ENCODE results near the gene RILPL2.
A peak's percentile ranks its signal among the peaks of the same experiment; 100 is the strongest.
"Not testable (repeated sequence)": the region's sequence is repeated elsewhere in the genome, so short reads cannot be mapped to it uniquely, and the experiment has no call there.

RILPL2 gene

DNA sequence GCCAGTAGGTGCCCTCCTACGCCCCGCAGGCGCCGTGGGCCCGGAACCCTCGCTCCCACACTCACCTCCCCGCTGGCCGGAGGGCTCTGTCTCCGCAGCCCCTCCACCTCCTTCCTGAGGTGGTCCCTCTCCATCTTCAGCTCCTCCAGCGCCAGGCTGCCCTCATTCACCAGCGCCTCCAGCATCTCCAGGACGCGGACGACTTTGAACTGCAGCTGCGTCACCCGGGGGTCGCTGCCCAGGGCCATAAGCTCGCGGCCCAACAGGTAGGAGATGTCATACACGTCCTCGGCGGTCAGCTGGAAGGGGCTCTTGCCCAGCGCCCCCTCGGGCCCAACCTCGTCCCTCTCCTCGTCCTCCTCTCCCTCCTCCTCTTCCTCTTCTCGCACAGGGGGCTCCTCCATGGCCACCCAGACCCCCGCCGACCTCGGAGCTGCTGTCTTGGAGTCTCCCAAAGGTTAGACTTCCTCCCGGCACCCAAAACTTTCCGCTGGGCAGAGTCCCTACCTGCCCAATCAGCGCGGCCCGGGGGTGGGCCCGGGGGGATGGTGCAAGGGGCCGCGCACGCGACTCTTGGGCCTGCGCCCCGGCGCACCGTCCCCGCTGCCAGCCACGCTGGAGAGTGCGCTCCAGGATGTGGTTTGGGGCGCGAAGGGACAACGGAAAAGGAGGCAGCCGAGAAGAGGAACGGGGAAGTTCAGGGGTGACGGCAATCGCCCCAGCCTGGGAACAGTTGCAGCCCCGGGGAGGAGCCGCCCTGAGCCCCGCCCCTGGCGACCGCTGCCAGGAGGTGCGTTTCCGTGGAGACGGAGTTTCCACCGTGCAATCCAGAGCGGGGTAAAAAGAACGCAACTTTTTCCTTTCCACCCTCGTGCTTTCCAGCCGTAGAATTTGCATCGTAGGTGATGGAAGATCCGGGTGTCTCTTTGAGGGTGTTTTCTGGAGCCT lies at the start of gene RILPL2:
Gene RILPL2, minus strand, starts transcription at position 668 of the 948 bp plus-strand sequence. Its CDS starts 264 bp downstream, at position 404.
- DNase-seq: peak; percentile 88

GRCh38 chr12:123485756-123486155 lies 49.3 kb upstream of the RILPL2 start:
- DNase-seq: no peak

DNA sequence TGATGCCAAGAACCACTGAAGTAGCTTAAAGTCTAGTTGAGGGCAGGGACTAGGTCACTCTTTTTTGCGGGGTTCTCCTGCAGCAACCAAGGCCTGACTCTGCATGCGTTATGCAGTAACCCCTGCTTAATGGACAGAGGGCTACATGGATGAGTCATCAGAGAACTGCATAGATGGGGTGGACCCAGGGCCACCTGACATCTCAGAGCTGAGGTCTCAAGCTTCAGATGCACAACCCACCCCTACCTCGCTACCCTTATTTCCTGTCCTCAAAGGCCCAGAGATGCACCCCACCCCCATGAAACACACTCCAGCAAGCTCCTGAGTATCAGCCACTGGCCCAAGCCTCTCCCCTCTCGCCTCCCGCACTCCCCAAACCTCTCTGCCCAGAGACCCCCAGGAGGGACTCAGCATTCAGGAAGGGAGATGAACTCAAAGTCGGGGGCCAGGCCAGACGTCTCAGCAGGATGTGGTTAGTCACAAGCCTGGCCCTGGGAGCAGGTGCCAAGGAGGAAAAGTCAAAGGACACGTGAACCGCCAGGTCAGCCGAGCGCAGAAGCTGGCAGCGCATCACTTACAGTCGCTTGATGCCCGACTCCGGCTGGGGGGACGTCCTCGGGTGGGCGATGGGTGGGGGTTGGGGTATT lies 47.2 kb upstream of the RILPL2 start:
- no peak for DNase-seq

DNA sequence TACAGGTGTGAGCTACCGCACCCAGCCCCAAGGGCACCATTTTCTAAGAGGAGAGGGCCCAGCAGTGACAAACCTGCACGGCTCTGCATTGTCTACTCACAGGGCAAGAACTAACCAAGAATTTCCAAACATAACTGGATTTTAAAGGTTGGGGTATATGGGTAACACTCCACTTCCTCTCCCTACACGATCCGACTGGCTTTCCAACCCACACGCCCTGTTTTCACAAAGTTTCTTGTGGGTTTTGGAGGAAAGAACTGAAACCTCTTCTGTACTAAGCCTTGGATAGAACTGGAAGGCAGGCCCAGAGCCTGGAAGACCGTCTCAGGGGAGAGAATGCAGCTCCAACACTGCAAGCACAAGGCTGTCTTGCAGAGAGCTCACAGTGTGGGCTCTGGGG lies 46.4 kb upstream of the RILPL2 start:
- DNase-seq: no peak

DNA sequence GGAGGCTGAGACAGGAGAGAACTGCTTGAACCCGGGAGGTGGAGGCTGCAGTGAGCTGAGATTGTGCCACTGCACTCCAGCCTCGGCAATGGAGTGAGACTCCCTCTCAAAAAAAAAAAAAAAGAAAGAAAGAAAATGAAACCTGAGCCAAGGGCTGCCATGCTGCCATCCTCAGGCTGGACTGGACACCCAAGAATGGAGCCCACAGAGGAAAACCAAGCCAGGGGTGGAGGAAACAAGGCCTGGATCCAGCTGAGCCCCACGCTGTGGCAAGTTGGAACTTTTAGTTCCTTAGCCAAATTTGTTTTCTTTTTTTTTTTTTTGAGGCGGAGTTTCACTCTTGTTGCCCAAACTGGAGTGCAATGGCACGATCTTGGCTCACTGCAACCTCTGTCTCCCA lies 44.8 kb upstream of the RILPL2 start:
- DNase-seq: not testable (repeated sequence)

- no peak for DNase-seq
These were observed 43.1 kb upstream of the RILPL2 start for GRCh38 chr12:123479442-123480180.

- no peak for DNase-seq
These were observed 42.3 kb upstream of the RILPL2 start for GRCh38 chr12:123478762-123479161.

GRCh38 chr12:123478069-123478468 lies 41.6 kb upstream of the RILPL2 start:
- no peak for DNase-seq

- no peak for DNase-seq
These were observed 38.8 kb upstream of the RILPL2 start for GRCh38 chr12:123475246-123475703.

- DNase-seq: no peak
These were observed 38.2 kb upstream of the RILPL2 start for GRCh38 chr12:123474485-123475245.

DNA sequence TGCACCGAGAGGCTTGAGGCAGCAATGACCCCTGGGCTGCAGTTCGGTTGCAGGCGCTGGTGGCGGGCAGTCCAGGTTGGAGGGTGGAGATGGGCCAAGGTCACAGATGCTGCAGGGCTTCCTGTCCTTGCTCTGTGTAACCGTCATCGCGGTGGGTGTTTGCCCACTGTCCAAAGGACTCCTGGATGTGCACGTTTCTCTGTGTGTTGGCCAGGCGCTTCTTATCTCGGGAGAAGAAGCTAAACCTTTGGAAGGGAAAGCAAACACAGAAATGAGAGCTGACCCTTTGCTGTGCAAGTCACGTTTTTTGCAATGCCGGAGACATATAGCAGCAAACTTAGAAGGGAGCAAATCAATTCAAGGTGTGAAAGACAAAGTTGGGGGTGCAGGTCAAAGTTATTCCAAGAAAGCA lies 36.0 kb upstream of the RILPL2 start:
- no peak for DNase-seq

DNA sequence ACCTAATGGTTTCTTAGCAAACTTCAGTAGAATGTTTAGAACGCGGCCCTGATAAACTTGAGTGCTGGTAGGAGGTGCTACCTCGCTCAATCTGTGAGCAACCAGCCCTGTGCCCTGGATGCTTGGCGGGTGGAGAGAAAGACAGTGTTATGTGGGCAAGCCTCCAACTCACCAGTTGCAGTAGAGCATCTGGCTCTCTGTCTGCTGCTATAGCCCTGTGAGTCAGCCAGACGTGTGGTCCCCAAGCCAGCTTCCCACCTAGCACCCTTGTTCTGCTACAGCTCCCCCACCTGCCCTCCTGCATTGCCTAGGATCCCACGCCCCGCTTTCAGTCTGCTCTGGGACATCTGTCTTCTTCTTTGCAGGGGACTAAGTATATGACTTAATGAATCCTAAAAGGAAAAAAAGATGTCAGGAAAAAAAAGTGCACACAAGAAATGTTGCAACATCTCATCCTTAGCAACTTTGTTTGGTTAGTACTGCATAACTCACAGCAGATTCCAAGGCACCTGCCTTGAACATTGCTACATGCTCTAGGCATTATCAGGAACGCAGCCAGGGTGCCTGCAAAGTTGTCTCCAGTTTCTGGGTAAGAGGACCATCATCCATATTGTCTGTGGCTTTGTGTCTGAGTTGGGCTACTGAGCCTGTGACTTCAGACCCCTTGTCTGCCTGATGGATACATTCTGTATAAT lies 35.0 kb upstream of the RILPL2 start:
- no peak for DNase-seq

- DNase-seq: no peak
These were observed 33.5 kb upstream of the RILPL2 start for GRCh38 chr12:123469978-123470377.

DNA sequence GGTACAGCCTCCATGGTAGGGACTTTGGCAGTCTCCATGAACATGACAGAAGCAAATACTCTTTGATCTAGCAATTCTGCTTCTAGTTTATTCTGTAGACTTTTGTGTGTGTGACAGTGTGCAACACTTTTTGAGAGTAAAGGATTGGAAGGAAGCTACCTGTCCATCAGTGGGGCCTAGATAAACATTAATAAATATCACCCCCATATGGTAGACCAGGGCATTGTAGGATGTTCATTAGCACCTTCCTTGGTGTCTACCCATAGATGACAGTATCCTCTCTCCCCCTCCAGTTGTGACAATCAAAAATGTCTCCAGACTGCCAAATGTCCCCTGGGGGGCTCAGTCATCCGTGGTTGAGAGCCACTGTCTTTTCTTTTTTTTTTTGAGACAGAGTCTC lies 32.3 kb upstream of the RILPL2 start:
- no peak for DNase-seq

DNA sequence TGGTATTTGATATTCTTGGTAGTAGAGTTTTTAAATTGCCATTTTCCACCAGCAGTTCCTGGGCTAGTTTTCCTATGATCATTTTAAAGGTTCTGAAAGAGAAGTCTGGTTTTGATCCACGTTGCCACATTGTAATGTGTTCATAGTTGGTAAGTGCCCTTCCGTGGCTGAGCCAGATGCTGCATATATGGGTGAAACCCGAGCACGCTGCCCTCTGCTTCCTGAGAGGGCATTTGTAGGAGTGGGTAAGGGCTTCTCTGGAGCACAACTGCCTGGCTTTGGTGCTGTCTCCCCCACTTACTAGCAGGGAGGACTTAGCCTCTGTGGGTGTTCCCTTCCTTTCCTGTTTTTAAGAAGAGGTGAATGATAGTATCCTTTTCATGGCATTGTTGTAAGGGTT lies 28.6 kb upstream of the RILPL2 start:
- DNase-seq: no peak

DNA sequence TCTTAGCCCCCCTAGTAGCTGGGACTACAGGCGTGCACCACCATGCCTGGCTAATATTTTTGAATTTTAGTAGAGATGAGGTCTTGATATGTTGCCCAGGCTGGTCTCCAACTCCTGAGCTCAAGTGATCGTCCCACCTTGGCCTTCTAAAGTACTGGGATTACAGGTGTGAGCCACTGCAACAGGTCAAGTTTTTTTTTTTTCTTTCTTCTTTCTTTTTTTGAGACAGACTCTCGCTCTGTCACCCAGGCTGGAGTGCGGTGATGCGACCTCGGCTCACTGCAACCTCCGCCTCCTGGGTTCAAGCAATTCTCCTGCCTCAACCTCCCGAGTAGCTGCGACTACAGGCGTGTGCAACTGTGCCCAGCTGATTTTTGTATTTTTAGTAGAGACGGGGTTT lies 26.7 kb upstream of the RILPL2 start:
- DNase-seq: not testable (repeated sequence)

DNA sequence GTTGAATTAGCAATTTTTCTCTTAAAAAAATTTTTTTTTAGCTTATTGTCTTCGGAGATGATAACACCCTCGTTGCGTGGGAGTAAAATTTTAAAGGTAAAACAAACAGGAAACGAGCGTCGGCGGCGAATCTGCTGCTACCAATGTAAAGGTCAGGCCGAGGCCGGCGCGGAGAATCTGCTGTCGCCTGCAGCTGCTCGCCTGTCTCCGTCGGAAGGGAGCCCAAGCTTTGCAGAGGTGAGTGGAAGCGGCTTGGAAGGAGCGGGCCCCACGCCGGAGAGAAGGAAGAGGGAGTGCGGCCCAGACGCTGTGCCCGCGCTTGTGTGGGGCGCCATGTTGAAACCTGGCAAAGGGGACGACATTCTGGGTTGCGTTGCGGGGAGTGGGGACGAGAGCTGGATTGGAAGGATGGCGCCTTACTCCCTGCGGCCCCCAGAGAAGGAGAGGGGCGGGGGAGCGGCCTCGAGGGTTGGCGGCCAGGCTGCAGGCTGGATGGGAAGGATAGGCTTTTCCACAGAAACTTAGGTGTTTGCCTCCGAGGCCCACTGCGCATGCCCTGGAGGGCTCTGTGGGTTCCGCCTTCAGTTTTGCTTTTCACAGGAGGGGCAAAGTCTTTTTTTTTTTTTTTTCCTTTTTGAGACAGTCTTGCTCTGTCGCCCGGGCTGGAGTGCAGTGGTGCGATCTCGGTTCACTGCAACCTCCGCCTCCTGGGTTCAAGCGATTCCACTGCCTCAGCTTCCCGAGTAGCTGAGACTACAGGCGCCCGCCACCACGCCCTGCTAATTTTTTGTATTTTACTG lies 21.7 kb upstream of the RILPL2 start, which contains the start of gene SNRNP35:
Gene SNRNP35, plus strand, starts transcription at position 160 of the 800 bp plus-strand sequence. CDS start 7,402 bp downstream, outside the sequence.
- DNase-seq: peak; percentile 73

- no peak for DNase-seq
These were observed 16.7 kb upstream of the RILPL2 start for GRCh38 chr12:123453165-123453564.

GRCh38 chr12:123452276-123452550 lies 15.7 kb upstream of the RILPL2 start:
- not testable (repeated sequence) for DNase-seq

DNA sequence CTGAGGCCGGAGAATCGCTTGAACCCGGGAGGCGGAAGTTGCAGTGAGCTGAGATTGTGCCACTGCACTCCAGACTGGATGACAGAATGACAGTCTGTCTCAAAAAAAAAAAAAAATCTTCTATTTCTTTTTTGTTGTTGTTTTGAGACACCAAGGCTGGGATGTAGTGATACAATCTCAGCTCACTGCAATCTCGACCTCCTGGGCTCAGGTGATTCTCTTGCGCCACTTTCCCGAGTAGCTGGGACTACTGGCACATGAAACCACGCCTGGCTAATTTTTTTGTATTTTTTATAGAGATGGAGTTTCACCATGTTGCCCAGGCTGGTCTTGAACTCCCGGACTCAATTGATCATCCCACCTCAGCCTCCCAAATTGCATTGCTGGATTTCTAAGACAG lies 14.2 kb upstream of the RILPL2 start:
- no peak for DNase-seq

DNA sequence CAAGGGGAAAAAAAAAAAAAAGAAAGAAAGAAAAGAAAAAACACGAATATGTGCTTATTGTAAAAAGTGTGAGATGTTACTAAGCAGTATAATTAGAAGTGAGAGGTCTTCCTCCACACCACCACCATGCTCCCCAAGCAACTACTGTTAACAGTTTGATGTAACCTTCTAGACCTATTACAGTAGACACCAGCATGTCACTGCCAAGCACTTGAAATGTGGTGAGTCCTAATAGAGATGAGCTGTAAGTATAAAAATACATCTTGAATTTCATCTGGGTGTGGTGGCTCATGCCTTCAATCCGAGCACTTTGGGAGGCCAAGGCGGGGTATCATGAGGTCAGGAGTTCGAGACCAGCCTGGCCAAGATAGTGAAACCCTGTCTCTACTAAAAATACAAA lies 13.4 kb upstream of the RILPL2 start:
- no peak for DNase-seq

Data from activated T-cell treated with anti-CD3 and anti-CD28 coated beads for 4 hours (primary cell).